ENCODE data around the gene NLRC5. TPM values are rescaled to one million over a fixed set of nuclear protein-coding genes. Genes with fewer than 3 reads are reported as not detected.

Gene NLRC5
- total RNA-seq, 2 donors from 2014 or later: 0.64 to 0.97 TPM

DNA sequence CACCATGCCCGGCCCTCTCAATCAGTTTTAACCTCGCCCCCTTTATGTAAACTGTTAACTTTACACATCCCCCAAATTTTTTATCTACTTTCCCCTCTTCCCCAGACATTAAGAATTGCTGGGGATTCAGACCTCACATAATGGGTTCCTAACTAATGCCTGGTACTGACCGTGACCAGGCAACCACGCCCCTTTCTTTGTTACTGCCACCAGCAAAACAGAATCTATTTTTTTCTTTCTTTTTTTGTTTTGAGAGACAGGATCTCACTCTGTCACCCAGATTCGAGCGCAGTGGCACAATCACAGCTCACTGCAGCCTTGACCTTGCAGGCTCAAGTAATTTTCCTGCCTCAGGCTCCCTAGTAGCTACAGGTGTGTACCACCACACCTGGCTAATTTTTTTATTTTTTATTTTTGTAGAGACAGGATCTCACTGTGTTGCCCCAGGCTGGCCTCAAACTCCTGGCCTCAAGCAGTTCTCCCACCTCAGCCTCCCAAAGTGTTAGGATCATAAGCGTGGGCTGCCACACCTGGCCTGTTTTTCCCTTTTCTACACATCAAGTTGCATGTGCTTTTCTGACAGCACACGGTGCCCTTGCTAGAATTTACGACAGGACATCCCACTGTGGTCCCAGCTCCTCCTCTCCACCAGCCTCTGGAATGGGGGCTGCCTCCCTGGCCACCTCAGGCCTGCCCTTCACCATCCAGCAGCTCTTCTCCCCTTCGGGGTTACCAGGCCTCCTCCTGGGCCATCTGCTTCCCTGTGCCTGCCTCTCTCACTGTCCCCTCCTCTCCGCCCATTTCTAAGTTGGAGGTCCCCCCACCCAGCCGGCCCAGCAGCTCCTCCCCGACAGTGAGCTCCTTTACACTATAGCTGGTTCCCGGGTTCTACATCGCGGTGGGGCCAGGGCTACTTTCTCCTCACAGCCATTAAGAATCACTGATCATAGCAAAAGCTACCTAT is 113.8 kb downstream of the NLRC5 start:
- TF ChIP-seq CTCF (conservative IDR thresholded peaks at IDR 0.05): no peak
- no peaks in the 10 kb centered on the region for H3K36me3 ChIP-seq (ENCODE audit: control insufficient read depth, insufficient read depth, low read length)
- H3K4me3 Mint-ChIP-seq: no peak overlapping the region
- H3K4me3 ChIP-seq (ENCODE audit: low read length): no peak overlapping the region
- H3K9me3 Mint-ChIP-seq: no peaks in the 10 kb centered on the region
- H3K4me1 Mint-ChIP-seq: peaks cover 4% of the 10 kb centered on the region
- H3K9ac ChIP-seq (ENCODE audit: extremely low read depth, low read length, poor library complexity, severe bottlenecking): no peak overlapping the region
- 71 to 82% methylated on average over 13 to 16 of the region's 16 CpGs for WGBS, 2 experiments (ENCODE audit: insufficient coverage in 1 of 2, insufficient read length in 1 of 2)
- no peaks in the 10 kb centered on the region for H3K27me3 Mint-ChIP-seq (ENCODE audit: insufficient read depth)
- no peak overlapping the region for H3K27ac Mint-ChIP-seq
- H3K27me3 ChIP-seq (ENCODE audit: control insufficient read depth, insufficient read depth, low read length, poor library complexity, severe bottlenecking): no peaks in the 10 kb centered on the region
- H3K4me1 ChIP-seq (ENCODE audit: control insufficient read depth, insufficient read depth, low read length): no peaks in the 10 kb centered on the region
- no peak overlapping the region for H3K27ac ChIP-seq (ENCODE audit: low read depth, low read length)
- H3K36me3 Mint-ChIP-seq (ENCODE audit: low read depth): no peaks in the 10 kb centered on the region
- H3K9me3 ChIP-seq (ENCODE audit: control insufficient read depth, low read length): no peaks in the 10 kb centered on the region
- peak; percentile 70 for DNase-seq

GRCh38 chr16:57104706-57105105 is 115.3 kb downstream of the NLRC5 start:
- no peaks in the 10 kb centered on the region for H3K4me1 ChIP-seq (ENCODE audit: control insufficient read depth, insufficient read depth, low read length)
- H3K4me1 Mint-ChIP-seq: peaks cover 4% of the 10 kb centered on the region
- DNase-seq: no peak

GRCh38 chr16:57105184-57105583 is 115.8 kb downstream of the NLRC5 start:
- WGBS, 2 experiments (ENCODE audit: insufficient coverage in 1 of 2, insufficient read length in 1 of 2): 92 to 93% methylated on average over 7 of the region's 7 CpGs
- Mint-ChIP-seq H3K4me3 (no peak overlapping the region), H3K27me3 (ENCODE audit: insufficient read depth) (no peaks in the 10 kb centered on the region), H3K4me1 (peaks cover 4% of the 10 kb centered on the region), H3K27ac (no peak overlapping the region), H3K9me3 (no peaks in the 10 kb centered on the region), H3K36me3 (ENCODE audit: low read depth) (no peaks in the 10 kb centered on the region)
- no peak overlapping the region for H3K27ac ChIP-seq (ENCODE audit: low read depth, low read length)
- H3K9ac ChIP-seq (ENCODE audit: extremely low read depth, low read length, poor library complexity, severe bottlenecking): no peak overlapping the region
- H3K9me3 ChIP-seq (ENCODE audit: control insufficient read depth, low read length): no peaks in the 10 kb centered on the region
- no peaks in the 10 kb centered on the region for H3K36me3 ChIP-seq (ENCODE audit: control insufficient read depth, insufficient read depth, low read length)
- H3K4me3 ChIP-seq (ENCODE audit: low read length): no peak overlapping the region
- TF ChIP-seq CTCF (conservative IDR thresholded peaks at IDR 0.05): no peak
- DNase-seq: no peak
- no peaks in the 10 kb centered on the region for H3K4me1 ChIP-seq (ENCODE audit: control insufficient read depth, insufficient read depth, low read length)
- no peaks in the 10 kb centered on the region for H3K27me3 ChIP-seq (ENCODE audit: control insufficient read depth, insufficient read depth, low read length, poor library complexity, severe bottlenecking)

More at GRCh38 chr16:57104706-57105105, 115.3 kb downstream of the NLRC5 start:
- Mint-ChIP-seq H3K4me3 (no peak overlapping the region), H3K27ac (no peak overlapping the region), H3K9me3 (no peaks in the 10 kb centered on the region), H3K36me3 (ENCODE audit: low read depth) (no peaks in the 10 kb centered on the region), H3K27me3 (ENCODE audit: insufficient read depth) (no peaks in the 10 kb centered on the region)
- no peak for TF ChIP-seq CTCF (conservative IDR thresholded peaks at IDR 0.05)
- 87 to 91% methylated on average over 3 of the region's 3 CpGs for WGBS, 2 experiments (ENCODE audit: insufficient coverage in 1 of 2, insufficient read length in 1 of 2)
- Histone ChIP-seq H3K36me3 (ENCODE audit: control insufficient read depth, insufficient read depth, low read length) (no peaks in the 10 kb centered on the region), H3K27me3 (ENCODE audit: control insufficient read depth, insufficient read depth, low read length, poor library complexity, severe bottlenecking) (no peaks in the 10 kb centered on the region), H3K4me3 (ENCODE audit: low read length) (no peak overlapping the region), H3K27ac (ENCODE audit: low read depth, low read length) (no peak overlapping the region), H3K9ac (ENCODE audit: extremely low read depth, low read length, poor library complexity, severe bottlenecking) (no peak overlapping the region), H3K9me3 (ENCODE audit: control insufficient read depth, low read length) (no peaks in the 10 kb centered on the region)

All from endodermal cell (in vitro differentiated cells).